IPS-NIHi7 (cell line): ENCODE data around the gene RNF217.
"Not testable (repeated sequence)": the region's sequence is repeated elsewhere in the genome, so short reads cannot be mapped to it uniquely, and the experiment has no call there.

ENCODE experiments used
- DNase-seq: peaks from one replicate; pipeline ENCODE4 v3.0.0; 2012; ENCODE audit warnings: mixed read lengths; ENCODE audit errors: extremely low spot score

RNF217 gene

GRCh38 chr6:125125856-125126255, 163.6 kb downstream of the RNF217 start:
- DNase-seq, result not testable (repeated sequence)

DNA sequence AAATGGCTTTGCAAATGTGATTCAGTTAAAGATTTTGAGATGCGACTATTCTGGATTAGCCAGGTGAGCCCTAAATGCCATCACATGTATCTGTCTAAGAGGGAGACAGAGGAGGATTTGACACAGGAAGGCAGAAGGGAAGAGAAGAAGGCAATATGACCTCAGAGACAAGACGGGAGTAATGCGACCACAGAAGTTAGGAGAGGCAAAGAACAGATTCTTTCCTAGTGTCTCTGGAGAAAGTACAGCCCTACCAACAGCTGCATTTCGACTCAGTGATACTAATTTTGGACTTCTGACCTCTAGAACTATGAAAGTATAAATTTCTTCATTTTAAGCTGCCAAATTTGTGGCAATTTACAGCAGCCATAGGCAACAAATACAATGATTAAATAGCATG, 167.1 kb downstream of the RNF217 start:
- DNase-seq, result no peak

DNA sequence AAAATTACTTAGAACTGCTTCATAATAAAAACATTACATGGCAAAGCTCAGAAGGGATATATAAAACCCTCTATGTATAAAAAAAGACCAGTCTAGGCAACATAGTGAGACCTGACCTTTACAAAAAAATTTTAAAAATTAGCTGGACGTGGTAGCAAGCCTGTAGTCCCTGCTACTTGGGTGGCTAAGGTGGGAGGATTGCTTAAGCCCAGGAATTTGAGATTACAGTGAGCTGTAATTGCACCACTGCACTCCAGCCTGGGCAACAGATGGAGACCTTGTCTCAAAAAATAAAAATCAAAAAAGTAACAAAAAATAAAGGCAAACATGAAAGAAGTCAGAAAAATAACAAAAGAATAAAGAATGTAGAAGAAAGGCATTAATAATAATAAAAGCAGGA, 169.8 kb downstream of the RNF217 start:
- no peak for DNase-seq

DNA sequence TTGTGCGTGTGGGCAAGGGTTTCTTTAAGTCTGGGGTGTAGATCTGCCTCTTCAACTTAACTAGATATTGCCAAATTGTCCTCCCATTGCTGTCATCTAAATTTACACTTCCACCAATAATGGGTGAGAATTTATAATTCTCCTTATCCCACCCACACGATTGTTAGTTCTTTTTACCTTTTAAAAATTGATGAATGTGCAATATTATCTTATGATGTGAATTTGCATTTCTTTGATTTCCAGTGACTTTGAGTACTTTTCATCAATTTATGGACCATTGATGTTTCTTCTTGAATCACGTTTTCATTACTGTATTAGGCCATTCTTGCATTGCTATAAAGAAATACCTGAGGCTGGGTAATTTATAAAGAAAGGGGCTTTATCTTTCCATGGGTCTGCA, 174.1 kb downstream of the RNF217 start:
- no peak for DNase-seq

- no peak for DNase-seq
Measured at GRCh38 chr6:125138083-125138482, 175.8 kb downstream of the RNF217 start.

DNA sequence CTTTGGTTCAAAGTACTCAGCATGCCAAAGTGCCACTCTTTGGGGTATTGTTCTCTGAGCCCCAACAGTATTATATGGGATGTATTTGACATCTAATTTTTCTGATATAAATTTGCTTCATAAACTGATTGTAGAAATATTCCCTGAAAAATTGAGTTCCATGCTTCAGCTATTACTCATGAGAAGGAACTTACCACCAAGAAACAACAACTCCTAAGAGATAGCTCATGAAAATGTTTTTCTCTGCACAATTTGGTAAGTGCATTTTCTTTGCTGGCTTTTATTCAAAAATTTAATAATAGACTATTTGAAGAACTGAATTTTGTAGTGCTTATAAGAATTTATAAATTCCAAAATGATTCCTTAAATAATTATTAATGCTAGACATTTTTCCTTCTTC, 178.6 kb downstream of the RNF217 start:
- DNase-seq, result no peak
